ENCODE data around the gene CRYZ.
"Not testable (repeated sequence)": the region's sequence is repeated elsewhere in the genome, so short reads cannot be mapped to it uniquely, and the experiment has no call there.

CRYZ gene

GRCh38 chr1:74686928-74687327 is 45.9 kb downstream of the CRYZ start:
- FAIRE-seq (no peak), DNase-seq (ENCODE audit: insufficient read length, low spot score) (no peak)

GRCh38 chr1:74684301-74684700 is 48.5 kb downstream of the CRYZ start:
- FAIRE-seq = no peak

GRCh38 chr1:74683656-74684055 is 49.2 kb downstream of the CRYZ start:
- DNase-seq (ENCODE audit: insufficient read length, low spot score) (no peak), FAIRE-seq (no peak)

More at GRCh38 chr1:74684301-74684700, 48.5 kb downstream of the CRYZ start:
- DNase-seq (ENCODE audit: insufficient read length, low spot score) = no peak

GRCh38 chr1:74681851-74682250 is 51.0 kb downstream of the CRYZ start:
- no peak for DNase-seq (ENCODE audit: insufficient read length, low spot score)
- no peak for FAIRE-seq

- FAIRE-seq = no peak
- no peak for DNase-seq (ENCODE audit: insufficient read length, low spot score)
Measured at GRCh38 chr1:74681449-74681848, 51.4 kb downstream of the CRYZ start.

- FAIRE-seq (no peak), DNase-seq (ENCODE audit: insufficient read length, low spot score) (no peak)
Measured at GRCh38 chr1:74681001-74681400, 51.8 kb downstream of the CRYZ start.

GRCh38 chr1:74679811-74680210 is 53.0 kb downstream of the CRYZ start:
- no peak for FAIRE-seq
- no peak for DNase-seq (ENCODE audit: insufficient read length, low spot score)

- DNase-seq (ENCODE audit: insufficient read length, low spot score) (no peak), FAIRE-seq (no peak)
Measured at GRCh38 chr1:74677926-74678325, 54.9 kb downstream of the CRYZ start.

- no peak for DNase-seq (ENCODE audit: insufficient read length, low spot score)
- no peak for FAIRE-seq
Measured at GRCh38 chr1:74674278-74675048, 58.4 kb downstream of the CRYZ start.

GRCh38 chr1:74673351-74674111 is 59.3 kb downstream of the CRYZ start, which contains the start of gene ERICH3:
Gene ERICH3, minus strand, starts transcription at chr1:74673792. Its CDS starts 273 bp downstream, at chr1:74673519.
- FAIRE-seq (no peak), DNase-seq (ENCODE audit: insufficient read length, low spot score) (no peak)

GRCh38 chr1:74670866-74671265 is 62.0 kb downstream of the CRYZ start:
- DNase-seq (ENCODE audit: insufficient read length, low spot score); FAIRE-seq: not testable (repeated sequence)
